WI38 (cell line): ENCODE data around the gene EPG5.
"Not testable (repeated sequence)": the region's sequence is repeated elsewhere in the genome, so short reads cannot be mapped to it uniquely, and the experiment has no call there.

Experiments
- H3K4me3 ChIP-seq: 2 replicates; pipeline ENCODE4 v1.5.1; 2011; ENCODE audit warnings: low read depth, mild to moderate bottlenecking, control low read depth, low read length
- TF ChIP-seq, protein P1 (sequence below): IDR thresholded peaks from 2 replicates; pipeline ENCODE4 v1.5.1; 2012; ENCODE audit warnings: low read depth, mild to moderate bottlenecking, control low read depth, low read length

The EPG5 gene

GRCh38 chr18:45830917-45831316, 136.2 kb downstream of the EPG5 start:
- H3K4me3 ChIP-seq = no peak overlapping the region
- TF ChIP-seq, protein P1, sequence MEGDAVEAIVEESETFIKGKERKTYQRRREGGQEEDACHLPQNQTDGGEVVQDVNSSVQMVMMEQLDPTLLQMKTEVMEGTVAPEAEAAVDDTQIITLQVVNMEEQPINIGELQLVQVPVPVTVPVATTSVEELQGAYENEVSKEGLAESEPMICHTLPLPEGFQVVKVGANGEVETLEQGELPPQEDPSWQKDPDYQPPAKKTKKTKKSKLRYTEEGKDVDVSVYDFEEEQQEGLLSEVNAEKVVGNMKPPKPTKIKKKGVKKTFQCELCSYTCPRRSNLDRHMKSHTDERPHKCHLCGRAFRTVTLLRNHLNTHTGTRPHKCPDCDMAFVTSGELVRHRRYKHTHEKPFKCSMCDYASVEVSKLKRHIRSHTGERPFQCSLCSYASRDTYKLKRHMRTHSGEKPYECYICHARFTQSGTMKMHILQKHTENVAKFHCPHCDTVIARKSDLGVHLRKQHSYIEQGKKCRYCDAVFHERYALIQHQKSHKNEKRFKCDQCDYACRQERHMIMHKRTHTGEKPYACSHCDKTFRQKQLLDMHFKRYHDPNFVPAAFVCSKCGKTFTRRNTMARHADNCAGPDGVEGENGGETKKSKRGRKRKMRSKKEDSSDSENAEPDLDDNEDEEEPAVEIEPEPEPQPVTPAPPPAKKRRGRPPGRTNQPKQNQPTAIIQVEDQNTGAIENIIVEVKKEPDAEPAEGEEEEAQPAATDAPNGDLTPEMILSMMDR = no peak

DNA sequence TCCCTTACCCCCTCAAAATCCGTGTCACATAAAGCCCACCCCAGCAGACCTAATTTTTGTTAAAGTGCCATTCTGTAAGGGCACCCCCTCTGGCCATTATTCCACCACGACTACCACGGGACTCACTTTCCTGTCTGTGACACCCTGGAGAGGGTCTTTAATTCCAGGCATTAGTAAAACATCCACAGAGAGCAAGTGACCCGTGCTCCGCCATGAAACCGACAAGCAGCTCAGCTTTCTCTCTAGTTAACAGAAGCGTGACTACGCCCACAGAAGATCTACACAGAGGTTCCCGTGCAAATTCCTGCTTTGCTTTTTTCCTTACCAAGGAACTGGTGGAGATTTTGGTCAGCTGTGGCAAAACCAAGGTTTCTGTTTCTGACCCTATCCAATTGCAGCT, 137.3 kb downstream of the EPG5 start:
- H3K4me3 ChIP-seq = no peak overlapping the region
- TF ChIP-seq, protein P1 = no peak

- no peak overlapping the region for H3K4me3 ChIP-seq
- TF ChIP-seq, protein P1 = no peak
These were observed 138.0 kb downstream of the EPG5 start for GRCh38 chr18:45828917-45829811.

DNA sequence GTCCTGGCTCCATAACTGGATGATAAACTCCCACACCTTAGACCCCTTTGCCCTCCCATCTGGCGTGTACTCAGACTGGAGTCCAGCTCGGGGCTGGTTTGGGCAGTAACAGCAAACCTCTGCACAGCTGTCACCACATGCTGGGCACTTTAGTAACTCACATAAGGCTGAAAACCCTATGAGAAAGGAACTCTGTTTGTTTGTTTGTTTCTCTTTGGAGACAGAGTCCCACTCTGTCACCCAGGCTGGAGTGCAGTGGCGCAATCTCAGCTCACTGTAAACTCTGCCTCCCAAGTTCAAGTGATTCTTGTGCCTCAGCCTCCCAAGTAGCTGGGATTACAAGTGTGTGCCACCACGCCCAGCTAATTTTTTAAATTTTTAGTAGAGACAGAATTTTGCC, 140.4 kb downstream of the EPG5 start:
- not testable (repeated sequence) for H3K4me3 ChIP-seq

DNA sequence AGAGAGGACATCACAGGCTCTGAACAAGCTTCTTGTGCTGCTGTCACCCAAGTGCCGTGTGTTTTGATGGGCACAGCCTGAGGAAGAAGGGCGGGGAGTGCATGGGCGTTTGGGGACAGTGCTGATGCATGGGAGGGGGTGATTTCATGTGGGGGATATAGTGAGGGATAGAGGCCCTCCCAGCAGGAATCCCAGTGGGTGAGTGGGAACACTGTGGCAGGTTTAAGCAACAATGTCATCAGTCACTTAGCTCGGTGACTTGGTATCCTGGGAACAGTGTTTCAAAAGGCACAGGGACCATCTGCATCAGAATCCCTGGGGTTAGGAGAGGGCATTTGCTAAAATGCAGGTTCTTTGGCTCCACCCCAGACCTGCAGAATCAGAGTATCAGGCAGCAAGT, 141.0 kb downstream of the EPG5 start:
- H3K4me3 ChIP-seq = no peak overlapping the region
- TF ChIP-seq, protein P1 = no peak

GRCh38 chr18:45825258-45826044, 141.7 kb downstream of the EPG5 start, which contains the start of gene SIGLEC15:
TSS of gene SIGLEC15 (plus strand) at chr18:45825675. CDS start at chr18:45825729, 54 bp downstream.
- TF ChIP-seq, protein P1 = no peak
- H3K4me3 ChIP-seq = no peak within 1 kb of the TSS

GRCh38 chr18:45821711-45822110, 145.4 kb downstream of the EPG5 start:
- H3K4me3 ChIP-seq = no peak overlapping the region
- TF ChIP-seq, protein P1 = no peak
